Measurements from ENCODE around the gene MOBP.

MOBP gene

DNA sequence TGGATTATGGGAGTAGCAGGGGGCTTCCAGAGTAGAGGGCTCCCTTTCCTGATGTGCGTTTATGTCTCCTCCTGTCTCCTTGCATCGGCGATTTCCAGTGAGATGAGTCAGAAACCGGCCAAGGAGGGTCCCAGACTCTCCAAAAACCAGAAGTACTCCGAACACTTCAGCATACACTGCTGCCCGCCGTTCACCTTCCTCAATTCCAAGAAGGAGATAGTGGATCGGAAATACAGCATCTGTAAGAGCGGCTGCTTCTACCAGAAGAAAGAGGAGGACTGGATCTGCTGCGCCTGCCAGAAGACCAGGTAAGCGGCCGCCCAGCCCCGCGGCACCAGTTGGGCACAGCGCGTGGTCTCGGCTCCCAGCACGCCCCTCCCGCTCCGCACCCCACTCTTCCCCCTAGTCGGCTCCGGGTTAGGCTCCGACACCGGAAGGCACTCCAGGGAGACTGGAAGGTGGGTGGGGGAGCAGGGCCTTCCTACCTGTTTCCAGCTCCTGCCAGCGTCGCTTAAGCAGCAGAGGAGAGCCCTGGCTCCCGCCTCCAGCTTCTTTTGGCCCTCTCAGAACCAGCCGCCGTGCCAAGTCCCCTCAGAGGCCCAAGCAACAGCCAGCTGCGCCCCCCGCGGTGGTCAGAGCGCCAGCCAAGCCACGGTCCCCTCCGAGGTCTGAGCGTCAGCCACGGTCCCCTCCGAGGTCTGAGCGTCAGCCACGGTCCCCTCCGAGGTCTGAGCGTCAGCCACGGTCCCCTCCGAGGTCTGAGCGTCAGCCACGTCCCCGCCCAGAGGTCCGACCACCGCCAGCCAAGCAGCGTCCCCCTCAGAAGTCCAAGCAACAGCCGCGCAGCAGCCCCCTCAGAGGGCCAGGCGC, 34.7 kb downstream of the MOBP start:
- DNase-seq, result no peak

DNA sequence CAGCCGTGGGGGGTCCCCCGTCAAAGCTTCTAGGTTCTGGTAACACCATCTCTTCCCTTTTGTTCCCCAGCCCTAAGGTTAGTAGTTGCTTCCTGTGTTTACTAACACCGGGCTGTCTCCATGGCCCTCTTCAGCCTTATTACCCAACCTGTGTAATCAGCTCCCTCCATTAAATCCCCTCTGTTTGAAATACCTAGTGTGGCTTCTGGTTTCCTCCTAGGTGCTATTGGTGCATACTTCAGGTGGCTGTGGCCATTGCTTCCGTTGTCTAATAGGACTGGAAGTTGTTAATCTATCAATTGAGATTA, 35.3 kb downstream of the MOBP start:
- no peak for DNase-seq

GRCh38 chr3:39505866-39506742, 38.6 kb downstream of the MOBP start:
- no peak for DNase-seq

GRCh38 chr3:39506863-39507262, 39.4 kb downstream of the MOBP start:
- DNase-seq, result no peak

DNA sequence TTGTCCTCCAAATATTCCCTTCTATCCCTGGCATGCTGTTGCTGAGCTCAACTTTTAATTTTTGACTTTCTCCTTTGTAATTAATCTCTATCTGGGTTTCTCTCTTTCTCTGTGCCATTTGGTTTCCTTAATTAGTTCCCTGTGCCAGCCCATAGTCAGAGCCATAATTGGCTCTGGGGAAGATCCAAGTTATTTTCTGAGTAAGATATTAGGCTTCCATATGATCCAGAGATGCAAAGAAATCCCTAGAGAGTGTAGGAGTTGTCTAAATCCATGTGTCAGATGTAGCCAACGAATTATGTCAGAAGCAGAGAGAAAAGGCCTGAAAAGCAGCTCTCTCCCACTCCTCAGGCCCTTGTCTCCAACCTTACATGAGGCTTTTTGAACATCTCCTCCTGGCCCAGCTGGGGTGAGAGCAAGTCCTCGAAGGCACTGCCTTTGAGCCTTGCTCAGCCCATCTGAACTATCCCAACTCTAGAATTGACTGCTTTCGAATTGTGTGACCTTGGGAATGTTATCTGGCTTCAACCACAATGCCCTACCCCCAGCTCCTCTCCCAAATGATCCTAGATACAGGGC, 46.4 kb downstream of the MOBP start:
- DNase-seq, result no peak

DNA sequence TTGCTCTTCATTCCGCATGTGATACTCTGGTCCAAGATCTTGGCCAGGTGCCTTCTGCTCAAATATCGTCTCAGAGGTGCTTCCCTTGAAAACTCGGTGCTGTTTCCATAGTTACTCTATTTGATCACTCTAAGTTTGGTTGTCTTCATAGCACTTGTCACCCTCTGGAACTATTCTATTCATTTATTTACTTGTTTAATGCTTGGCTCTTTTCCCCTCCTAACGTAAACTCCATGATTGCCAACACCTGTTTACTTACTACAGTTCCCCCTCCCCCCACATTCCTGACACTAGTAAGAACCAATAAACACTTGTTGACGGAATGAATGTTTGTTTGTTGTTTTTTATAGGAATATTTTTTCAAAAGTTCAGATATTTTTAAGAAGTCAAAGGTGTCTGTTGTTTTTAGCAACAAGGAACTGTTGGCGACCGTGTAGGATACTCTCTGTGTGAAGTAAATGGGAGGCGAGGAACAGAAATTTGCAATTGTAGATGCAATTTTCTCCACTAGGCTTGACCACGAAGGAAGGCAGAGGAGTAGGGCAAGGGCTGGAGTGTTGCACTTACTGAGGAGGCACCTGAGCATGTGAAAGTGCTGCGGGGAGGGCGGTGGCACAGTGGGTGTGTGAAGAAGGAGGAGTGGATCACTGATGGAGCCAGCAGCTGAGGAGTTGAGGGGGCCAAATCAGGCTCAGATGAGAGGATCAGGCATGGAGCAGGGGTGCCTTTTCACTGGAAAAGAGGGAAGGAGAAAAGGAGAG, 48.4 kb downstream of the MOBP start:
- DNase-seq, result no peak

DNA sequence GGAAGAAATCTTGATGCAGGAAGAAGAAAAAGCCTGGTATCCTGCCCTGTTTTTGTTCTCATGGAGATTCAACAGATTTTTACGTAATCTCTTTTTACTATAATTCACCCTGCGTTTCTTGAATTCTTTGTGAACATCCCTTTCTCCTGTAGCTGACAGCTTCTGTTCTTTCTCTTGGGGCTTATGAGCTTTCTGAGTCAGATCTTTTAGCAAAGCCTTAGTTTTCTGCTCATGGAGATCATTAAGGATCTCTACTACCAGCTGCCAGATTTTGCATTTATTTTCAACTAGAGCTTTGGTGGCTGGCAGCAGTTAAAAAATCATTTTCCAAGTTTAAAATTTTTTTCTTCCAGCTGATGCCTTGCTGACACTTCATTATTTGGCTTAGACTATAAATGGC, 51.6 kb downstream of the MOBP start:
- DNase-seq, result no peak

- DNase-seq, result no peak
These were observed 52.2 kb downstream of the MOBP start for GRCh38 chr3:39519554-39520288.

GRCh38 chr3:39521456-39521855, 54.0 kb downstream of the MOBP start:
- no peak for DNase-seq

GRCh38 chr3:39524107-39524506, 56.6 kb downstream of the MOBP start:
- no peak for DNase-seq

GRCh38 chr3:39528844-39529243, 61.4 kb downstream of the MOBP start:
- DNase-seq, result no peak

DNA sequence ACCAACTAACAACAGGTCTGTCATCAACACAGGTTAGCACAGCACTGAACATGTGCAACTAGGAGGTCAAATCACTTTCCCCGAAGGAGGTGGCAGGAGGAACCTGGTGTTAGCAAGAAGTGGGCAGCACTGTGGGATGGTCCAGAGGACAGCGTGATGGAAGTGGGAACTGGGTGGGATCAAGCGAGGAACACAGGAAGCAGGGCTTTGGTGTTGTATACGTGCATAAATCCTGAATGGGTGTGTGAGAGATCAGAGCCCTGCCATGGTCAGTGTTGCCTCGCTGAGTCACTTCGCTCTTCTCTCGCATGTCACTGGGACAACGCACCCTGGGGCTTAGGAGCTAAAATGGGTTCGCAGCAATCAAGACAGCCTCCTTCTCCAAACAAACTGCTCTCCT, 62.1 kb downstream of the MOBP start:
- no peak for DNase-seq

GRCh38 chr3:39531066-39531465, 63.6 kb downstream of the MOBP start:
- DNase-seq, result no peak

DNA sequence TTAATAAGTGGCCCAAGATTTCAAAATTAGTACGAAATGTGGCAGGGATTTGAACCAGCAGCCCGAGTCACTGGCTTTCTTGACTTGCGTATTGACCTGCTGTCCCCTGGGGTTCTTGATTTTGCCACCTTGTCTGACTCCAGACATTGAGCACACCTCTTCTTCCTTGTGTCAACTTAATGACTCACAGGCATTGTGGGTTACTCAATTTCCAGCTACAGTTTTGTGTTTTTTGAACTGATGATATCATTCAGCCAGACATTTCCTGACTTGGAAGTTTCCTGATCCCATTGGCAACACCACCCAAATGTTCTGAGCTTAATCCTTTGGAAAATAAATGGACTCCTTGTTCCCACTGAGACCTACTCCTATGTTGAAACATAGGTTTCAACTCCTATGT, 64.2 kb downstream of the MOBP start:
- no peak for DNase-seq

DNA sequence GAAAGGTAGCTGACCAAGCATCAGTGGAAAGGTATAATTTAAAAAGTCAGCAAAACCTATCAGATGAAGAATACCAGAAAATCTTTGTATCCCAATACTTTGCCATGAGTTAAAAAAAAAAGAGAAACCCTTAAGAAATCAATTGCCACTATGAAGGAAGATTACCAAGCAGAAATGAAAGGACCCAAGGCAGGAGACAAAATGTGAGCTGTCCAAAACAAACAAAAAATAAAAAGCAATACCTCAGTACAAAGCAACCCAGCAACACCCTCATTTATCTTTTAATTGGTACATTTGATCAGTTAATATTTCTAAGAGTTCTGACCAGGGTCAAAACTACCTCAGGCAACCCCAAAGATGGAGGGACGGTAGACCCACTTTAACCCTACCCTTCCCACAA, 65.3 kb downstream of the MOBP start:
- no peak for DNase-seq

- no peak for DNase-seq
These were observed 65.7 kb downstream of the MOBP start for GRCh38 chr3:39533226-39533625.

DNA sequence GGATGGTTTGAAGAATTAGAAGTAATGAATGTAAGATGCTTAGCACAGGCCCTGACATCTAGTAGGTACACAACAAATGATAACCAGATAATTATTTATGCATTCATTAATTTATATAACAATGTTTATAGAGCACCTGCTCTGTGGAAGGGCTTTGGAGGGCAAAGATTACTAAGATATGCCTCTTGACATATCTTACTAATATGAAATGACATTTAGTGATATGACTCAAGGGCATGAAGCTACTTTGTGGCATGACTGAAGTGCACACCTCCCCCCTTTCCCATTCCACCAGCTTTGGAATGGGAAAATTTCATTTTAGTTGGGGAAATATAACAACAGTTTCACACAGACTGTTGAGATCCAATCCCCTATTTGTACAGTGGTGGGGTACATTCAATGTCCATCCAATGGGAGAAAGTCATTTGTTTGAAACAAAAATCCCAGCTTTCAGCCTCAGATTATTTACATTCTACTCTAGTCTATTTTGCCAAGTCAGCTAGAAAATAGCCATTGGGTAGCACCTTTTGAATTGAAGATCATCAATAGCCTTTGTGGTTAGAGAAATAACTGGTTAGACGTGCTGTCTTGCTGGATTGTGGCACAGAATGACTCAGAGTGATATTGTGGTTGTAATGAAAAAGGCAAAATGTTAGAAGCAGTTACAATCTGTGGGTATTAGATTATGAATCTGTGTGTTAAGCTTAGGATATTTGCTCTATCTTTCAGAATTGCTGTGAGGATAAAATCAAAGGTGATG, 72.9 kb downstream of the MOBP start:
- no peak for DNase-seq

DNA sequence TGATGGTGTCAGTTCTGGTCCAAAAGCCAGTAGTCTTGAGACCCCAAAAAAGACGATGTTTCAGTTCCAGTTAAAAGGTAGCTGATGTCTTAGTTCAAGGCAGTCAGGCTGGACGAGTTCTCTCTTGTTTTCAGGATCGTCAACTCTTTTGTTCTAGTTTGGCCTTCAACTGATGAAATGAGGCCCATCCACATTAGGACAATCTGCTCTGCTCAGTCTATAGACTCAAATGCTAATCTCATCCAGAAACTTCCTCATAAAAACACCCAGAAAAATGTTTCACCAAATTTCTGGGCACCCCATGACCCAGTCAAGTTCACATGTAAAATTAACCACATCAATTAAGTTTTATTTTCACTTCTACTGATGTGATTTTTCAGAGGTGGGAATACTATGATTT, 74.0 kb downstream of the MOBP start:
- DNase-seq, result no peak

GRCh38 chr3:39541917-39542329, 74.4 kb downstream of the MOBP start:
- no peak for DNase-seq

- peak in 1 of 2 experiments; percentile 3 for DNase-seq
These were observed 75.1 kb downstream of the MOBP start for GRCh38 chr3:39542588-39542988.

GRCh38 chr3:39548282-39548681, 80.8 kb downstream of the MOBP start:
- DNase-seq, result no peak
